ENCODE measurements around the gene LRP6.

Gene LRP6

DNA sequence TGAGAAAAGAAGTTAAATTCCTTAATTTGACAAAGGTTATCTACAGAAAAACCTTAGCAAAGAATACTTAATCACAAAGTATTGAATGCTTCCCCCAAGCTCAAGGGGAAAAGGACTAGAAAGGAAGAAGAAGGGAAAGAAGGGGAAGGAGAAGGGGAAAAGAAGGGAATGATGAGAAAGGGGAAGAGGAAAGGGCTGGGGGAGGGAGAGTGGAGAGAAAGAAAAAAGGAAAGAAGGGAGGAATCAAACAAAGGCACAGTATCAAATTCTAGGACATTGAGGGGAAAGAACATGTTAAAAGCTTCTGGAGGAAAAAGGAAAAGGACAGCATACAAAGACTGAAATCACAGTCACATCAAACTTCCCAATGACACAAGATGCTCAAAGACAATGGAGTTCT, 125.8 kb downstream of the LRP6 start:
- H3K27ac ChIP-seq = no peak overlapping the region
- no peak for TF ChIP-seq ZFX (IDR thresholded peaks at IDR 0.05; ENCODE audit: borderline replicate concordance)
- TF ChIP-seq, protein P1, sequence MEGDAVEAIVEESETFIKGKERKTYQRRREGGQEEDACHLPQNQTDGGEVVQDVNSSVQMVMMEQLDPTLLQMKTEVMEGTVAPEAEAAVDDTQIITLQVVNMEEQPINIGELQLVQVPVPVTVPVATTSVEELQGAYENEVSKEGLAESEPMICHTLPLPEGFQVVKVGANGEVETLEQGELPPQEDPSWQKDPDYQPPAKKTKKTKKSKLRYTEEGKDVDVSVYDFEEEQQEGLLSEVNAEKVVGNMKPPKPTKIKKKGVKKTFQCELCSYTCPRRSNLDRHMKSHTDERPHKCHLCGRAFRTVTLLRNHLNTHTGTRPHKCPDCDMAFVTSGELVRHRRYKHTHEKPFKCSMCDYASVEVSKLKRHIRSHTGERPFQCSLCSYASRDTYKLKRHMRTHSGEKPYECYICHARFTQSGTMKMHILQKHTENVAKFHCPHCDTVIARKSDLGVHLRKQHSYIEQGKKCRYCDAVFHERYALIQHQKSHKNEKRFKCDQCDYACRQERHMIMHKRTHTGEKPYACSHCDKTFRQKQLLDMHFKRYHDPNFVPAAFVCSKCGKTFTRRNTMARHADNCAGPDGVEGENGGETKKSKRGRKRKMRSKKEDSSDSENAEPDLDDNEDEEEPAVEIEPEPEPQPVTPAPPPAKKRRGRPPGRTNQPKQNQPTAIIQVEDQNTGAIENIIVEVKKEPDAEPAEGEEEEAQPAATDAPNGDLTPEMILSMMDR (IDR thresholded peaks at IDR 0.05) = no peak

DNA sequence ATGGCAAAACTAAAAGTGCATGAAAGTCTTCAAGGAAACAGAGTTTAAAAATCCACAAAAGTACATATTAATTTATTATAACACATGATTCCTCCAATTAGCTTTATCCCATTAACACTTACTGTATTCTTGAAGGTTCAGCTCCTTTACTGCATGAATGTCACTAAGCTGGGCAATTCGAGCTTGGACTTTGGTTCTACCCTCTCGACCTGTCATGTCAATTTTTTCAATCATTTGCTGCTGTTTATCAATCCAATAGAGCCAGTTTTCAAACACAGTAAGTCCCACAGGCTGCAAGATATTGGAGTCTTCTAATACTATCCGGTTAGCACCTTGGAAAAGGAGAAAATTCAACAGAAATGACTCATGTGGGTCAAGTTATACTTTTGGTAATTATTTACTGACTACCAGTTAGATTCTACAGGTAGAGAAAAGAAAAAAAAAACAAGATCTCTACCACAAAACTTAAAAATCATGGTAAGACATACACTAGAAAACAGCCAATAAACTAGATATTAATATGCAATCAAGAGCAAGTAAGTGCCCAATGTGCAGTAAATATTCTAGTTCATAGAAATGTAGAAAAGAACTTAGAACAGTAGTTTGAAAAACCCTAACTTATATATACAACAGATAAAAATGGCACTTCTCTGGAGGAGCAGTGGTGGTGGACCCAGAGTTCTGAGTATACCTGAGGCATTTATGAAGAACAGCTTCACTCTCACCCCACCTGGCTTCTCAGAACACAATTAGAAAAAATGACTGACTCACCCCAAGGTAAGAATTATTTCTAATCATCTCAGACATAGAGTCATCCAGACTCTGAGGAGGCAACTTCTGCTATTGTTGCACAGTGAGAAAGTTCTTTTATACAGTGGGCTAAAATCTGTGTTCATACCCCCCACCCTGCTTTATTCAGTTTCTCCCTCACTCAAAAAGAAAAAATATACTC, 128.4 kb downstream of the LRP6 start:
- TF ChIP-seq, protein P1 (IDR thresholded peaks at IDR 0.05) = no peak
- TF ChIP-seq ZFX (IDR thresholded peaks at IDR 0.05; ENCODE audit: borderline replicate concordance) = no peak

DNA sequence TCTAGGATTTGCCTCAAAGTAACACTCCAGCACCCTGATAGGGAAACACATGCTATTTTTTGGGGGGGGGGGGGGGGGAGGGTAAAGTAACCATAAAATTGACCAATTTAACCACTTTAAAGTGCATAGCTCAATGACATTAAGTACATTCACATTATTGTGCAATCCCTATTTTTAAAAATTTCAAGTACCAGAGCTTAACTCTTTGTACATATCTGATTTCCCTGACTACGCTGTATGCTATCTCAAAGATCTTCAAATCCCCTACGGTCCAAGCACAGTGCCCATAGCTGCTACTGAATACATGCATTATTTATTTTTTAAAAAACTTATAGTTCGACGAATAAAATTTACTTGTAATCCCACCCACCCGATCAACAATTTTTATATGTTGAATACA, 133.1 kb downstream of the LRP6 start:
- no peak for TF ChIP-seq ZFX (IDR thresholded peaks at IDR 0.05; ENCODE audit: borderline replicate concordance)
- TF ChIP-seq, protein P1 (IDR thresholded peaks at IDR 0.05) = no peak
- H3K27ac ChIP-seq = no peak overlapping the region

More for the DNA sequence above, 128.4 kb downstream of the LRP6 start:
- H3K27ac ChIP-seq = no peak overlapping the region

DNA sequence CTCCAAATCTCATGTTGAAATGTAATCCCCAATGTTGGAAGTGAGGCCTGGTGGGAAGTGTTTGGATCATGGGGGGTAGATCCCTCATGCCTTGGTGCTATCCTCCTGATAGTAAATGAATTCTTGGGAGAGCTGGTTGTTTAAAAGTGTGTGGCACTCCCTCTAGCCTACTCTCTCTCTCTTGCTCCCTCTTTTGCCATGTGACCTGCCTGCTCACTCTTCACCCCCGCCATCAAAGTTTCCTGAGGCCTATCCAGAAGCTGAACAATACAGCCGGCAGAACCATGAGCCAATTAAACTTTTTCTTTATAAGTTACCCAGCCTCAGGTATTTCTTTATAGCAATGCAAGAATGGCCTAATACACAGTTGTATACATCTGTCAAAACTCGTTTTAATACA, 133.6 kb downstream of the LRP6 start:
- H3K27ac ChIP-seq = no peak overlapping the region
- TF ChIP-seq ZFX (IDR thresholded peaks at IDR 0.05; ENCODE audit: borderline replicate concordance) = no peak
- TF ChIP-seq, protein P1 (IDR thresholded peaks at IDR 0.05) = no peak

DNA sequence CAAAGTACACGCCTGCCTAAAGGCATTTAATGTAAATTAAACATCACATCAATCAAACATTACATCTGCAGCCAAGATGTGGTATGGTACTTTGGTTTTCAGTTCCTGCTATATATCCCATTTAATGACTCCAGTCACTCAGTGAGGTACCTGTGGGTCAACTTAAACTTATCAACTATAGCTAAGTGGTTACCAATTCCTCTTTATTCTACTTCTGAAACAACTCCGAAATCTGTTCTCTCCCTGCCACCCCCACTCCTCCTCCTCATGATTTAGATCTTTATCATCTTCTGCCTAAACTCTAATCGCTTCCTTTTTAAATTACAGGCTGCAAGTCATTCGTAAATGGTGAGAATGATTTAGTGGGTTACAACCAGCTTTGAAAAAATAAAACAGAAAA, 138.2 kb downstream of the LRP6 start:
- TF ChIP-seq ZFX (IDR thresholded peaks at IDR 0.05; ENCODE audit: borderline replicate concordance) = no peak
- TF ChIP-seq, protein P1 (IDR thresholded peaks at IDR 0.05) = no peak
- H3K27ac ChIP-seq = no peak overlapping the region

DNA sequence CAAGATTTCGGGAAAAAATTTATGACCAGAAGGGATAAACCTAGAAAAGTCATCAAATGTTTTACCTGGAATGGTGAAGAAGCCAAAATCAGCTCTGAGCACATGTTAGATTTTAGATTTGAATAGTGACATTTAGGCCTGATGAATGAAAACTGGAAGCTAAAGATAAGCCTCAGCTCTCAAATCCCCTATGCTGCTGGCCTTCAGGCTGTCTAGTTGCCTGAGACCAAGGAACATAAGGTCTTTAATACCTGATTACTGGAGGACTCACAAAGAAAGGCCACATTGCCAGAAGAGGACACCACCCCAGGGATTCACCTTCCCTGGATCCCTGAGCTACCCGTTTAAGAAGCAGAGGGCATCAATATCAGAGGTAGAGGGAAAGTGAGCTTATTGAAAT, 139.5 kb downstream of the LRP6 start:
- no peak overlapping the region for H3K27ac ChIP-seq
- TF ChIP-seq, protein P1 (IDR thresholded peaks at IDR 0.05) = no peak
- no peak for TF ChIP-seq ZFX (IDR thresholded peaks at IDR 0.05; ENCODE audit: borderline replicate concordance)

DNA sequence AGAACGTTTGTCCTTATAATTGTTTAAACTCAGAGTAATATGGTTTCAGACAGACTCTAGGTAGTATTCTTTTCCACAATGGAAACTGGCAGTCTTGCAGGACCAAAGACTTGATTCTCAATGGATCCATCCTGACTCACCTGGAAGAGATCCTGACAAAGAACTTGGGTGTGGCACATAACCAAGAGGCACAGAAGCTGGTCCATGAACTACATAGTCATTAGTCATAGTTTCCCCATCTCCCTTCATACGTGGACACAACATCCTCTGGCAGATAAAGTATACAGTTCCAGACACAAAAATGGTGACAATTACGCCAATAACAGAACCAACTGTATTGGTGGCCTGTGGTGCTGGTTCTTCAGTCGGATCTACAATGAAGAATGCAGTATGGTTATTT, 140.3 kb downstream of the LRP6 start:
- H3K27ac ChIP-seq = no peak overlapping the region
- no peak for TF ChIP-seq ZFX (IDR thresholded peaks at IDR 0.05; ENCODE audit: borderline replicate concordance)
- TF ChIP-seq, protein P1 (IDR thresholded peaks at IDR 0.05) = no peak
